ENCODE data around the gene LDB2. TPM values are rescaled to one million over a fixed set of nuclear protein-coding genes. Genes with fewer than 3 reads are reported as not detected.

Gene LDB2
- total and polyA plus RNA-seq, 3 donors from 2014 or later, result 14.6 to 17.8 (median 15.7) TPM

DNA sequence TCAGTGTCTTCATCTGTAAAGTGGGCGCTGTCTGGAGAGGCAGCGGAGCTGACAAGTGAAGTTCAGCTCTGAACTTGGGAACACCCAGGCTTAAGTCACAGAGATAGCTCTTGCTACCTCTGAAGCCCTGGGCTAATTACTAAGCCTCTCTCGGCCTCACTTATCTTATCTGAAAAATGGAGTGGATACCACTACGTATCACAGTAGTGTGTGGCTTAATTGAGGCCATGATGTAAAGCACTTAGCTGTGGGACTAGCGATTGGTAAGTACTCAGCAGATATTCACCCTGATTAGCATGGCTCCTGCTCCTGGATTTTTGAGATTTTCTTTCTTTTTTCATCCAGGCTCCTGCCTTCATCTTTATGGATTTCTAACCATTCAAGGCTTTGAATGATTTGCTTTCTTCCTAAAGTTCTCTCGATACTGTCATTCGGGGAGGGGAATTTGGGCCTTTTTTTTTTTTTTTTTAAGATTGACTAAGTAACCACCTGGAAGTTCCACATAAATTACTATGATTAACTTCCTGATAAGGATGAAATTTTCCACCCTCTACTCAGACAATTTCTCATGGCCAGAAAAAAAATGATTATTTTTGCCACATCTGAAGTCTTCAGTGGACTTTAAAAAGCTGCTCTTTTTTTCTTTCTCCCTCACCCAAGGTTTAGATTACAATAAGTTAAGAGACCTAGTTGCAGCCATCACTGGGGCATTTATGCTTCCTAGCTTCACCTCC is 17.1 kb downstream of the LDB2 start:
- intact Hi-C loops (cut with DNase I; ENCODE audit: low total_unique reads), result no loop called here
- 84 to 85% methylated on average over 7 of the region's 7 CpGs for WGBS, 2 donors
- Histone ChIP-seq H3K36me3 (ENCODE audit: low read depth, missing control alignments) (no peaks in the 10 kb centered on the region), H3K9me3 (no peaks in the 10 kb centered on the region), H3K4me1 (no peaks in the 10 kb centered on the region), H3K27ac (no peak overlapping the region), H3K4me3 (no peak overlapping the region), H3K27me3 (no peaks in the 10 kb centered on the region)
- no peak for DNase-seq
- TF ChIP-seq POLR2A (IDR thresholded peaks at IDR 0.05), result no peak
- TF ChIP-seq, protein P1, sequence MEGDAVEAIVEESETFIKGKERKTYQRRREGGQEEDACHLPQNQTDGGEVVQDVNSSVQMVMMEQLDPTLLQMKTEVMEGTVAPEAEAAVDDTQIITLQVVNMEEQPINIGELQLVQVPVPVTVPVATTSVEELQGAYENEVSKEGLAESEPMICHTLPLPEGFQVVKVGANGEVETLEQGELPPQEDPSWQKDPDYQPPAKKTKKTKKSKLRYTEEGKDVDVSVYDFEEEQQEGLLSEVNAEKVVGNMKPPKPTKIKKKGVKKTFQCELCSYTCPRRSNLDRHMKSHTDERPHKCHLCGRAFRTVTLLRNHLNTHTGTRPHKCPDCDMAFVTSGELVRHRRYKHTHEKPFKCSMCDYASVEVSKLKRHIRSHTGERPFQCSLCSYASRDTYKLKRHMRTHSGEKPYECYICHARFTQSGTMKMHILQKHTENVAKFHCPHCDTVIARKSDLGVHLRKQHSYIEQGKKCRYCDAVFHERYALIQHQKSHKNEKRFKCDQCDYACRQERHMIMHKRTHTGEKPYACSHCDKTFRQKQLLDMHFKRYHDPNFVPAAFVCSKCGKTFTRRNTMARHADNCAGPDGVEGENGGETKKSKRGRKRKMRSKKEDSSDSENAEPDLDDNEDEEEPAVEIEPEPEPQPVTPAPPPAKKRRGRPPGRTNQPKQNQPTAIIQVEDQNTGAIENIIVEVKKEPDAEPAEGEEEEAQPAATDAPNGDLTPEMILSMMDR (IDR thresholded peaks at IDR 0.05), result no peak

DNA sequence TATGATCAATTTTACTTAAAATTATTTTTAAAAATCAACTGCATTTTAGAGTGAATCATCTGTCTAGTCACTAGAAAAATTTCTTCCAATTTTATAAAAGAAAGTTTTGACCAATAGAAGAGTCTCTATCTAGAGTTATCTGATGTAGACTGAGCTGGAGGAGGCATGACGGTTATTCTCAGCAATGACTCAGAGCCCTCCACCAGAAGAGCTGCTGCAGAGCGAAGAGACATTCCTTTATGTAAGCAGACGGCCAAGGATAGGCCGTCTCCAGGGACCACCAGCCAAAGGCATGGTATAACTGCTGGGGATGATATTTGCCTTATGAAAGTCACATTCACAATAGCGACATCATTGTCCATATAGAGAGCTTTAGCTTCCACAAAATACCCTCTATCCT is 23.0 kb downstream of the LDB2 start:
- WGBS, 2 donors, result 70 to 88% methylated on average over 5 of the region's 5 CpGs
- H3K4me3 ChIP-seq, result no peak overlapping the region
- no peaks in the 10 kb centered on the region for H3K4me1 ChIP-seq
- H3K36me3 ChIP-seq (ENCODE audit: low read depth, missing control alignments), result no peaks in the 10 kb centered on the region
- H3K27me3 ChIP-seq, result no peaks in the 10 kb centered on the region
- intact Hi-C loops (cut with DNase I; ENCODE audit: low total_unique reads), result no loop called here
- TF ChIP-seq, protein P1 (IDR thresholded peaks at IDR 0.05), result no peak
- no peak overlapping the region for H3K27ac ChIP-seq
- DNase-seq, result no peak
- no peaks in the 10 kb centered on the region for H3K9me3 ChIP-seq

DNA sequence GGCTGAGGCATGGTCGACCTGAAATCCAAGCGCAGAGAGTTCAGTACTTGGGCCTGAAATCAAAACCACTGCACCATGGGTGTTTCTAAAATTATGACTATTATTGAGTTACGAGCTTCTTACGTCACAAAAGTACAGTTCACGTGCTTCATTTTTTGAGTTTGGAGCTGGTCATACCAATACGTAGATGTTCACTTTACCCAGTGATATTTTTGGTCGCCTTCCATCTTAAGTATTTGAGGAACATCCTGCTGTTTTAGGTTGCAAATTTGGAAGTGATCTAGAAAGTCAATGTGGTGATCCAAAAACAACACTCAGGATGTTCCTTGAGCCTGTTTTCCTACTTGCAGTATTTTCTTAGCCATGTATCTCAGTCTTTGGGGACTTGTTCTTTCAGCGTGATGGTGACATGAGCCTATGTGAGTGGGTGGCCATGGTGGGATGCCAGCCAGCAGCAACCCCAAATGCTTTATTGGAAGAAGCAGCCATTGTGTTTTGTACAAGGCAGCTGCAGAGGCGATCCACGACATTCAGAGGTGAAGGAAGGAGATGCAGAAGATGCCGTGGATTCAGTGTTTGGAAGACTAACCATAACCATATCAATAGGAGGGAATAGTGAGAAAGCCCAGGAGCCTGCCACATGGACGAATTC is 28.7 kb downstream of the LDB2 start:
- Histone ChIP-seq H3K4me3 (no peak overlapping the region), H3K4me1 (no peaks in the 10 kb centered on the region), H3K27me3 (no peaks in the 10 kb centered on the region), H3K9me3 (no peaks in the 10 kb centered on the region), H3K27ac (no peak overlapping the region), H3K36me3 (ENCODE audit: low read depth, missing control alignments) (no peaks in the 10 kb centered on the region)
- TF ChIP-seq, protein P1 (IDR thresholded peaks at IDR 0.05), result no peak
- no peak for TF ChIP-seq POLR2A (IDR thresholded peaks at IDR 0.05)
- DNase-seq, result no peak
- WGBS, 2 donors, result 61 to 64% methylated on average over 12 of the region's 12 CpGs
- intact Hi-C loops (cut with DNase I; ENCODE audit: low total_unique reads), result no loop called here

DNA sequence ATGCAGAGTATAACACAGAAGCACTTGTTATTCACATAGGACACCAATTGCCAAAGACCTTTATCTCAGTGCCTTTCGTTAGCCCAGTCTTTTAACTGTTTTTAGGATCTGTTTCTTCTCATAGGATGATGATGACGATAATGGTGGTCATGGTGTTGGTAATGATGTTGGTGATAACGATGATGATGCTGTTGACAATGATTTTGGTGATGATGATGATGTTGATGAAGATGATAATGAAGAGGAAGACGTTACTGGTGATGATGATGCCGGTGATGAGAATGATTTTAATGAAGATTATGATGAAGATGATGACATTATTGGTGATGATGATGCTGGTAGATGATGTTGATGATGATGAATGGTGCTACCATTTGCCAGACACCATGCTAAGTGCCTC is 29.8 kb downstream of the LDB2 start:
- H3K9me3 ChIP-seq, result no peaks in the 10 kb centered on the region
- no peaks in the 10 kb centered on the region for H3K27me3 ChIP-seq
- DNase-seq, result no peak
- no peaks in the 10 kb centered on the region for H3K4me1 ChIP-seq
- H3K36me3 ChIP-seq (ENCODE audit: low read depth, missing control alignments), result no peaks in the 10 kb centered on the region
- WGBS, 2 donors, result 89 to 91% methylated on average over 5 of the region's 5 CpGs
- H3K4me3 ChIP-seq, result no peak overlapping the region
- intact Hi-C loops (cut with DNase I; ENCODE audit: low total_unique reads), result no loop called here
- TF ChIP-seq, protein P1 (IDR thresholded peaks at IDR 0.05), result no peak
- H3K27ac ChIP-seq, result no peak overlapping the region

DNA sequence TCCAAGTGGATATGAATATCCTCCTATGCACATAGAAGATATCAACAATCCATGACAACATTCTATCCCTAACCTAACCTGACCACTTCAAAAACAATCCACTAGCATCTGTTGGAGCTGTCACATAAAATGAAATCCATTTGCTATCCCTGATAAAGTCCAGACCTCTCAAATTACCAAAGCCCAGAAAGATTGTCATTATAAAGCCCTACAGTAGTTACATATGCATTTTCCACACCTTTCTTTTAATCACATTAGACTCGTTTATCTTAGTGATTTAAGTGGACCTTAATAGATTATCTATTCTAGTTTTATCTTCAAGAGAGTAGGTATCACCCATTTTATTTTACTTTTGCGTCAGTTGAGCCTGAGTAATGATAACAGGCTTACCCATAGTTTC is 30.6 kb downstream of the LDB2 start:
- Histone ChIP-seq H3K27ac (no peak overlapping the region), H3K9me3 (no peaks in the 10 kb centered on the region), H3K4me1 (no peaks in the 10 kb centered on the region), H3K36me3 (ENCODE audit: low read depth, missing control alignments) (no peaks in the 10 kb centered on the region), H3K4me3 (no peak overlapping the region), H3K27me3 (no peaks in the 10 kb centered on the region)
- intact Hi-C loops (cut with DNase I; ENCODE audit: low total_unique reads), result no loop called here
- TF ChIP-seq POLR2A (IDR thresholded peaks at IDR 0.05), result no peak
- TF ChIP-seq, protein P1 (IDR thresholded peaks at IDR 0.05), result no peak
- no peak for DNase-seq
- WGBS, 2 donors, result 49 to 61% methylated on average over 2 of the region's 2 CpGs
